A204.1 (cell line): Measurements from ENCODE around the gene CASQ2.
"Not testable (repeated sequence)": the region's sequence is repeated elsewhere in the genome, so short reads cannot be mapped to it uniquely, and the experiment has no call there.

Experiments
- FAIRE-seq: peaks from 2 replicates; lab custom pipeline; 2012; peaks lifted over from hg19 to GRCh38; lab: Jason Lieb, UNC

CASQ2 gene

GRCh38 chr1:115780655-115781054 lies 12.1 kb upstream of the CASQ2 start:
- FAIRE-seq, result not testable (repeated sequence)

- FAIRE-seq, result not testable (repeated sequence)
Observed at GRCh38 chr1:115779075-115779474, 10.6 kb upstream of the CASQ2 start.

GRCh38 chr1:115771847-115772457 lies 3.4 kb upstream of the CASQ2 start:
- FAIRE-seq, result peak; percentile 97

- no peak for FAIRE-seq
Observed at GRCh38 chr1:115771094-115771846, 2.8 kb upstream of the CASQ2 start.

- FAIRE-seq, result no peak
Observed at GRCh38 chr1:115767403-115767802, 1.1 kb downstream of the CASQ2 start.

- FAIRE-seq, result no peak
Observed at GRCh38 chr1:115765091-115765490, 3.4 kb downstream of the CASQ2 start.

- FAIRE-seq, result no peak
Observed at GRCh38 chr1:115764541-115764940, 4.0 kb downstream of the CASQ2 start.

GRCh38 chr1:115762779-115763178 lies 5.7 kb downstream of the CASQ2 start:
- FAIRE-seq, result no peak

GRCh38 chr1:115761601-115762302 lies 6.8 kb downstream of the CASQ2 start:
- FAIRE-seq, result no peak

GRCh38 chr1:115757856-115758255 lies 10.7 kb downstream of the CASQ2 start:
- no peak for FAIRE-seq

GRCh38 chr1:115757326-115757725 lies 11.2 kb downstream of the CASQ2 start:
- FAIRE-seq, result no peak

GRCh38 chr1:115755456-115756370 lies 12.8 kb downstream of the CASQ2 start:
- no peak for FAIRE-seq

GRCh38 chr1:115753830-115754229 lies 14.7 kb downstream of the CASQ2 start:
- no peak for FAIRE-seq

- no peak for FAIRE-seq
Observed at GRCh38 chr1:115753361-115753760, 15.2 kb downstream of the CASQ2 start.

GRCh38 chr1:115748401-115749150 lies 19.9 kb downstream of the CASQ2 start:
- no peak for FAIRE-seq

GRCh38 chr1:115746021-115746690 lies 22.4 kb downstream of the CASQ2 start:
- no peak for FAIRE-seq

GRCh38 chr1:115744646-115745275 lies 23.8 kb downstream of the CASQ2 start:
- no peak for FAIRE-seq

- no peak for FAIRE-seq
Observed at GRCh38 chr1:115740811-115741210, 27.7 kb downstream of the CASQ2 start.

- no peak for FAIRE-seq
Observed at GRCh38 chr1:115732316-115732715, 36.2 kb downstream of the CASQ2 start.

GRCh38 chr1:115729756-115730155 lies 38.8 kb downstream of the CASQ2 start:
- no peak for FAIRE-seq
